Progenitor cell of endocrine pancreas (in vitro differentiated cells): ENCODE results near the gene IL27RA. TPM values are rescaled to one million over a fixed set of nuclear protein-coding genes. Genes with fewer than 3 reads are reported as not detected.

ENCODE experiments used
- DNase-seq: peaks from one replicate; pipeline ENCODE4 v3.0.0; 2021; ENCODE audit warnings: low spot score; ENCODE audit not compliant: unreplicated experiment
- H3K27ac Mint-ChIP-seq: 2 replicates; pipeline ENCODE4 v1.8.0; 2021; ENCODE audit warnings: mild to moderate bottlenecking, moderate library complexity, mixed read lengths
- H3K27me3 Mint-ChIP-seq: 2 replicates; pipeline ENCODE4 v1.8.0; 2021; ENCODE audit warnings: mixed read lengths
- H3K36me3 Mint-ChIP-seq: 2 replicates; pipeline ENCODE4 v1.8.0; 2022; ENCODE audit warnings: mixed read lengths; ENCODE audit not compliant: insufficient read depth
- H3K4me1 Mint-ChIP-seq: 2 replicates; pipeline ENCODE4 v1.8.0; 2021; ENCODE audit warnings: low read depth, mixed read lengths
- H3K4me3 Mint-ChIP-seq: 2 replicates; pipeline ENCODE4 v1.8.0; 2021; ENCODE audit warnings: low read depth, mild to moderate bottlenecking, moderate library complexity, mixed read lengths
- H3K9me3 Mint-ChIP-seq: 2 replicates; pipeline ENCODE4 v1.8.0; 2021; ENCODE audit warnings: low read depth, mixed read lengths
- total RNA-seq: library from RNA; stranded (reverse); gene quantifications from 2 replicates; pipeline ENCODE4 v1.2.1, GENCODE V29; 2021
- TF ChIP-seq, protein P1 (sequence below): fragments of 200-600 bp; sonication (generic); IDR thresholded peaks from one replicate; pipeline ENCODE4 v1.5.0; 2021; ENCODE audit warnings: antibody characterized with exemption, mild to moderate bottlenecking; ENCODE audit not compliant: unreplicated experiment

Gene IL27RA
- total RNA-seq, 1 donor from 2014 or later: 3.7 TPM

DNA sequence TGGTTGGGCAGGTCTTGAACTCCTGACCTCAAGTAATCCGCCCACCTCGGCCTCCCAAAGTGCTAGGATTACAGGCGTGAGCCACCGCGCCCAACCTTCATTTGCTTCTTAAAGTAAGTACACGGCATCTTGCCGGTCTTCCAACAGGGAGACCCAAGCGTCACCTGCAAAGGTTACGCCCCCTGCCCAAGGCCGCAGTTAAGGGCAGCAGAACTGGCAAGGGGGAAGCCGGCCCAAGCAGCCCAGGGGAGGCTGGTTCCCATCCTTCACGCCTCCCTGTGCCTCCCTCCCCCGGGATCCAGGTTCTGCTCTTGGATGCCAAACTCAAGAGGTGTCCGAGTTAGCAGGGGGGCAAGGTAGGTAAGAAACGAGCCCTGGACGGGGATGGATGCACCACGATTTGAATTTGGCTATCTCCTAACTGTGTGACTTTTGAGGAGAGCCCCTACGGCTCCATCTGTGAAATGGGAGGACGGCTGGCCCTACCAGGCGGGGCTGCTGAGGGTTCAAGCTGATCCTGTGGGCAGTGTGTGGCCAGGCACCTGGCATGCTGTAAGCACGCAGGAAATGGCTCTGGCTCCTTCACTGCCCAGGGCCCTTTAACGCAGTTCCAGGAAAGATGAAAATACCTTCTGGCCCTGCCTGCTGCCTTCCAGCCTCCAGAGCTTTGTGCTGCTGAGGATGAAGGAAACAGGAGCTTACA is 34.5 kb upstream of the IL27RA start:
- no peak overlapping the region for H3K4me3 Mint-ChIP-seq
- TF ChIP-seq, protein P1, sequence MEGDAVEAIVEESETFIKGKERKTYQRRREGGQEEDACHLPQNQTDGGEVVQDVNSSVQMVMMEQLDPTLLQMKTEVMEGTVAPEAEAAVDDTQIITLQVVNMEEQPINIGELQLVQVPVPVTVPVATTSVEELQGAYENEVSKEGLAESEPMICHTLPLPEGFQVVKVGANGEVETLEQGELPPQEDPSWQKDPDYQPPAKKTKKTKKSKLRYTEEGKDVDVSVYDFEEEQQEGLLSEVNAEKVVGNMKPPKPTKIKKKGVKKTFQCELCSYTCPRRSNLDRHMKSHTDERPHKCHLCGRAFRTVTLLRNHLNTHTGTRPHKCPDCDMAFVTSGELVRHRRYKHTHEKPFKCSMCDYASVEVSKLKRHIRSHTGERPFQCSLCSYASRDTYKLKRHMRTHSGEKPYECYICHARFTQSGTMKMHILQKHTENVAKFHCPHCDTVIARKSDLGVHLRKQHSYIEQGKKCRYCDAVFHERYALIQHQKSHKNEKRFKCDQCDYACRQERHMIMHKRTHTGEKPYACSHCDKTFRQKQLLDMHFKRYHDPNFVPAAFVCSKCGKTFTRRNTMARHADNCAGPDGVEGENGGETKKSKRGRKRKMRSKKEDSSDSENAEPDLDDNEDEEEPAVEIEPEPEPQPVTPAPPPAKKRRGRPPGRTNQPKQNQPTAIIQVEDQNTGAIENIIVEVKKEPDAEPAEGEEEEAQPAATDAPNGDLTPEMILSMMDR: no peak
- H3K36me3 Mint-ChIP-seq: peaks cover 13% of the 10 kb centered on the region
- H3K27ac Mint-ChIP-seq: no peak overlapping the region
- H3K4me1 Mint-ChIP-seq: no peaks in the 10 kb centered on the region
- no peaks in the 10 kb centered on the region for H3K27me3 Mint-ChIP-seq
- no peaks in the 10 kb centered on the region for H3K9me3 Mint-ChIP-seq
- no peak for DNase-seq

DNA sequence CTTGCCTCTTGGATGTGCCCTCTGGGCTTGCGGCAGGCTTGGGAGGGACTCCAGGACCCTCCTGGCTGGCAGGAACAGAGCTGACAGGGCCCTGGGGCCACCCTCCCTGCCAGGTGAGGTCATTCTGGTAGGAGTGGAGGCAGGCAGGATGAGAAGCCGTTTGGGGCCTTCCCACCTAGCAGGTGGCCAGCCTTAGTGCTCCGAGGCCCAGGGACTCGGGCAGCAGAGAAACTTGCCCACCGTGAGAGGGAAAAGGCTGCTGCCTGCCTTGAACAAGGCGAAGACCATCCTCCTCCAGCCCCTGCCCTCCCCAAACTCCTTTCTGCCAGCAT is 34.0 kb upstream of the IL27RA start:
- Mint-ChIP-seq H3K4me1 (no peaks in the 10 kb centered on the region), H3K27ac (no peak overlapping the region), H3K4me3 (no peak overlapping the region), H3K9me3 (no peaks in the 10 kb centered on the region), H3K27me3 (no peaks in the 10 kb centered on the region), H3K36me3 (peaks cover 13% of the 10 kb centered on the region)
- no peak for DNase-seq
- TF ChIP-seq, protein P1: no peak

DNA sequence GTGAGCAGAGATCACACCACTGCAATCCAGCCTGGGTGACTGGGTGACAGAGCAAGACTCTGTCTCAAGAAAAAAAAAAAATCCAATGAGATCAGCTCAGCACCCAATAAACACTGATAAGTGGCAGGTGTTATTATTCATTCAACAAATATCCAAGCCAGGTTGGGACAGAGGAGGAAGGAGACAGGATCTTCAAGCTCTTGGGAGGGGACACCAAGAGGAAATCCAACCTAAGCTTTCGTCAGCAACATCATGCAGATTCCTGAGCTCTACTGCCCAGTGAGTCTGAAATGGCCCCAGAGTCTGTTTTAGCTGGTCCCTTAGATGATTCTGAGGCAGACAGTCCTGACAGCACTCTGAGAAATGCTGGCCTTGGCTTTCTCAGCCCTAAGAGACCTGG is 33.1 kb upstream of the IL27RA start:
- Mint-ChIP-seq H3K27me3 (no peaks in the 10 kb centered on the region), H3K9me3 (no peaks in the 10 kb centered on the region), H3K4me1 (no peaks in the 10 kb centered on the region), H3K27ac (no peak overlapping the region), H3K4me3 (no peak overlapping the region), H3K36me3 (peaks cover 13% of the 10 kb centered on the region)
- TF ChIP-seq, protein P1: no peak
- DNase-seq: no peak

DNA sequence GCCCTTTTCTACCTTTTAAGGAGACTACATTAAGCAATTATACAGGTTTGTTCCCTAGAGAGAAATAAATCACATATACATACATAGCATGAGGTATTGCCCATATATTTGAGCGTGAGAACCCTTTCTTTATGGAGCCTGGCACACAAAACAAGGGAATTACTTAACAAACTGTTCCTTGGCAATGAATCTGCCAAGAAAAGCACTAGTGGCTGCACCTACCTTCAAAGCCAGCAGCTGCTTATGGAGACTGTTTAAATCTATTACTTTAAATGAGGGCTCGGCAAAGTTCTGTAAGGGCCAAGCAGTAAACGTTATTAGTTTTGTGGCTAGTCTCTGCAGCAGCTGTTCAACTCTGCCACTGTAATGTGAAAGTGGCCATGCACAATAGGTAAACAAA is 32.5 kb upstream of the IL27RA start:
- Mint-ChIP-seq H3K36me3 (peaks cover 13% of the 10 kb centered on the region), H3K27ac (no peak overlapping the region), H3K9me3 (no peaks in the 10 kb centered on the region), H3K27me3 (no peaks in the 10 kb centered on the region), H3K4me1 (no peaks in the 10 kb centered on the region), H3K4me3 (no peak overlapping the region)
- DNase-seq: no peak
- TF ChIP-seq, protein P1: no peak

DNA sequence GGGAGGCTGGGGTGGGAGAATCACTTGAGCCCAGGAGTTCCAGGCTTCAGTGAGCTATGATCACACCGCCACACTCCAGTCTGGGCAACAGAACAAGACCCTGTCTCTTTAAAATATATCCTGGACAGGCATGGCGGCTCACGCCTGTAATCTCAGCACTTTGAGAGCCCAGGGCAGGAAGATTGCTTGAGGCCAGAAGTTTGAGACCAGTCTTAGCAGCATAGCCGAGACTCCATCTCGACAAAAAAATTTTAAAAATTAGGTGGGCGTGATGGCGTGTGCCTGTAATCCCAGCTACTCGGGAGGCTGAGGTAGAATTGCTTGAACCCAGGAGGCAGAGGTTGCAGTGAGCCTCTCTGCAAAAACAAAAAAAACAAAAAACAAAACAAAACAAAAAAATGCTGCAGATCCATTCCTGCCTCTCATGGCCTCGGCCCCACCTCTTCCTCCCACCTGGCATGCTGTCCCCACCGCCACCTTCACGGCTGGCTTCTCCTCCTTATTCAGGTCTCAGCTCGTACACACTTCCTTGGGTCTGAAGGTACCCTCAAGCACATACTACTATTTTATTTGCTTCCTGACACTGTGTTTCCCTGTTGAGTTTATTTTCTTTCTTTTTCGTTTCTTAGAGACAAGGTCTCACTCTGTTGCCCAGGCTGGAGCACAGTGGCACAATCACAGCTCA is 30.7 kb upstream of the IL27RA start:
- no peak for DNase-seq

More for the DNA sequence above, 30.7 kb upstream of the IL27RA start:
- Mint-ChIP-seq H3K27ac (peak overlapping the region; percentile 67), H3K9me3 (no peaks in the 10 kb centered on the region), H3K27me3 (no peaks in the 10 kb centered on the region), H3K4me3 (no peak overlapping the region), H3K36me3 (peaks cover 12% of the 10 kb centered on the region), H3K4me1 (peaks cover 9% of the 10 kb centered on the region)
- TF ChIP-seq, protein P1: no peak
